NCI-H2171 (cell line): ENCODE results near the gene ZIC5.

Source experiments
- DNase-seq: peaks from one replicate; lab custom pipeline; 2025; lab: John Stamatoyannopoulos, UW

The ZIC5 gene

DNA sequence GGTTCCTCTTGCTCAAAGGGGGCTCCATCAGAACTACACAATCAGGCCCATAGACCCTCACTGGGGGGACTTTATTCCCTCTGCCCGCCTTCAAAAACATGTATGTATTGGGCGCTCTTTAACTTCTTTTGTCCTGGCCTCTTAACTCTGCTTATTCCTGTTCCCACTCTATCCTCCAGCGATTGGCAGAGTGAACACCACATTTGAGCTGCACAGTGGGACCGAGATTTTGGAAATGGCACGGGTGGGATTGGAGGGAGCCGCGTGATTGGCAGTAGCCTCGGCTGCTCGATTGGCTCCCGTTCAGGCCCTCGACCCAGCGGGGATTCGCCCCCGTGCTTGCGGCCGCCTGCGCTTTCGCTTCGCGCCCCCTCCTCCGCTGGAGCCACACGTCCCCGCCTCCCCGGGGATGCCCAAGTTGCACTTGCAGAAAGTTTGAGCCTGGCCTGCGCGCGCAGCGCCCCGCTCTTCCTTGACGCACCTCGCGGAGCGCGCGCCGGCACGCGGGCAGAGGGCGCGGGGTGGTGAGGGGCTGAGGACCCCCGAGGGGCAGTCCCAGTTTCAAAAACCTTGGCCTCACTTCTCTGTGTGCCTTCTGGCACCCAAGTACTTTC, at the start of gene ZIC5:
Gene ZIC5 (minus strand): TSS at position 192 of the 614 bp plus-strand sequence. CDS start 164 bp downstream, at position 28.
- no peak for DNase-seq

DNA sequence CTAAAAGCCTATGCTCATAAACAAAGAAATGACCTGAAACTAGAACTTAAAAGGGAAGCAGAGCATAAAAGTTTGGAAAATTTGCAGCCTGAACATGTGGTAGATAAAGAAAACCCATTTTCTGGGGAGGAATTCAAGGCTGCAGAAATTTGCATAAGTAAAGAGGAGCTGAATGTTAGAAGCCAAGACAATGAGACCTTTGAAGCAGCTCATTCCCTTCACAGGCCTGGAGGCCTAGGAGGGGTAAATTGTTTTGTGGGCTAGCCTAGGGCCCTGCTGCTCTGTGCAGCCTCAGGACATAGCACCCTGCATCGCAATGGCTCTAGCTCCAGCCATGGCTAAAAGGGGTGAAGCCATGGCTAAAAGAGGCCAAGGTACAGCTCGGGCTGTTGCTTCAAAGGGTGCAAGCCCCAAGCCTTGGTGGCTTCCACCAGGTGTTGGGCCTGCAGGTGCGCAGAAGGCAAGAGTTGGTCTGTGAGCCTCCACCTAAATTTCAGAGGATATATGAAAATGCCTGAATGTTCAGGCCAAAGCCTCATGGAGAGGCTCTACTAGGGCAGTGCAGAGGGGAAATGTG, 48.3 kb upstream of the ZIC5 start:
- no peak for DNase-seq

DNA sequence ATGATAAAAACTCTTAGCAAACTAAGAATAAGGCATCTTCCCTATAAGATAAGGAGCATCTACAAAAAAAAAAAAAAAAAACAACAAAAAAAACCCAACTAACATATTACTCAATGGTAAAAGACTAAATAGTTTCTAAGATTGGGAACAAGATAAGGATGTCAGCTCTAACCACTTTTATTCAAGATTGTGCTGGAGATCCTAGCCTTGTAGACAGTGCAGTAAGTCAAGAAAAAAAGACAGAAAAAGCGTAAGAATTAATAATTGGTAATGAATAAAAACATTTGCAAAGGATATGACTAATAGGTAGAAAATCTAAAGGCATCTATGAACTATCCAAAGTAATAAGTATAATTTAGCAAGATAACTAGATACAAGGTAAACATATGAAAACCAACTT, 43.1 kb upstream of the ZIC5 start:
- DNase-seq, result no peak

DNA sequence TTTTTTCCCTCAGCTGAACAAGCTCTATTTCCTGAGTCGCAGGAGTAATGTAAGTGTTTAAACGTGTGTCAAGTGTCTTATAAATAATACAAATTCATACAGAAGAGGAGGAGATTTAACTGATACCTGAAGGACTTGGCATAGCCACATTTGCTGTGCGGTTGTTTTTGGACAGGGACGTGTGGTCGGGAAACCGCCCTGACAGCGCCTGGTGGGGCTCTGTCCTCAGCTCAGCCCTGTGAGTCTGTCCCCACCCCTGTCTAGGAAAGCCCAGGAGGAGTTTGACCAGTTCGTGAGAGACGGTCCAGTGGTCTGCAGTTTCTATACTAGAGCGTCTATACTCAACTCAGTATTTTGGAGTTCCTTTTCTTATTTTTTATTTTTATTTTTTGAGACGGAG, 26.7 kb upstream of the ZIC5 start:
- no peak for DNase-seq

DNA sequence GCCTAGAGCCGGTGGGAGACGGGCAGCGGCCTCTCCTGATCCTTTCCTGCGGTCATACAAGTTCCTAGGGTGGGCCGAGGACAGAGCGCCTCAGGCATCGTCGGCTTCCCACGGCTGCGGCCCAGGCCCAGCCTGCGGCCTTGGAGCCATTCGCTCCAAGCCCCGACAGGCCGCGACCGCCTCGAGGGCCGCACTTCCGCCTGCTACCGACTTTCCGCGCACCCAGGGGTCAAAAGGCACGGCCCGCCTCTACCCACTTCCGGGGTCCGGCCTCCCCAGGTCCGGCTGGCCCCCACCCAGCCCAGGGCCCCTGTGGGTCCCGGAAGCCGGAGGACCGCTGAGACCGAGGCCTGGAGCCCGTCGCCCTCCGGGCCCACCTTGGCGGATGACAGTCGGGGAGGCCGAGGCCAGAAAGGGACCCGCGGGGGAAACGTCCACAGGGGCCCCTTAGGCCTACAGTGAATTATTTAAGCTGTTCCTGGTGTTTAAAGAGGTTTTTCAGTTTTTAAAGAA, 26.2 kb upstream of the ZIC5 start:
- no peak for DNase-seq

DNA sequence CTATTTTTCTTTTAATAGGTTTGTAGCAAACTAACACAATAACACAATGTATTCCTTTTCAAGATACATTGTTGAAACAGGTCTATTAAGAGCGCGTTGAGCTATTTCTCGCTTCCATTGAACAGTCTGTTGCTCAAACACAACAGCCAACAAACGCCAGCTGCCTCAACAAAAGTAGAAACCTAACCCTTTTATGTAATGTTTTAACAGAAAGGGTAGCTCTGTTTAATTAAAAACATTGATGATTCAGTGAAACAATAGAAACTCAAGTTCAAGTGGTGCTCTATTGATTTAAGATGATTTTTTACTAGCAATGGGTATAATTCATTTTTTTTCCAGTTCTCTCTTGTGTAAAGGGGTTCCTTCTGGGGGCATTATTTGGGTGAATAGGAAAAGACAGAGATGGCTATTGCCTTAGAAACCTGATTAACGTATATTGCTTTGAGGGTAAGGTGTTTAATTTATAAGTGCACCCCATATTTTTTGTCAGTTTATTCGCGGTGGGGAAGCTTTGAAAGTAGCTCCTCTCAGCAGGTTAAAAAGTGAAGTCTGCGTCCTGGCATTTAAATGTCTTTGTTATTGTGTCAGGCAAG, 24.9 kb upstream of the ZIC5 start:
- DNase-seq, result no peak

DNA sequence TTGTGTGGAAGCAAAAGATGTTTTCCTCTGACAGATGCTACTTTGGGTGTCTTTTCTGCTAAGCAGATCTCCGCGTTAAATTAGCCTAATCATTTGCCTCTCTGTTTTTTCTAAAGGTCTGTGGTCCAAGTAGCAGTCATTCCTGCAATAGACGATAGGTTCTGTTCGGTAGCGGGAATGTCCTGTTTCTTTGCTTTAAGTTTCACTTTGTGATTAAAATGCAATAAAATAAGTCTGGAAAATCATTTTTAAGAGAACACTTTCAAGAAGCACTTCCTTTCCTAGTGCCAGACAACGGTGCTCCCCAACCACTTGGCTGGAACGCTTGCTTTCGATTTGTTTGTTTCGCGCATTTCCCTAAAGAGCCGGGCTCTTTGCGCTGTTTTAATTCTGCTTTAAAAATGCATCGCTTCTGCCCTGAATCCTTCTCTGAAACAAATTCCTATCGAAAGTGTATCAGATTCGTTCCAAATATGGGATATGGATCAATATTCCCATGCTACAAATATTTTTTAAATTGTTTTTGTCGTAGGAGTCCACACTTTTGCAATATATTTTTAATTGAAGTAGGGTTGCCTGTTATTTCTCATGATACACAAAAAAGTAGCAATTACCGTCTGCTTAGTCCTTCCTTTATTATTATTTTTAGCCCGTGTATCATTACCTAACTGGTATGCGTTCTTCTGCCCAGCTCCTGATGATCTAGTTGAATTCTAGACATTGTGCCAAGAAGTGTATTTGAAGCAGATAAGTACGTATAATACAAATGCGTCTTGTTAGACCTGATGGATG, 24.2 kb upstream of the ZIC5 start:
- DNase-seq, result no peak

DNA sequence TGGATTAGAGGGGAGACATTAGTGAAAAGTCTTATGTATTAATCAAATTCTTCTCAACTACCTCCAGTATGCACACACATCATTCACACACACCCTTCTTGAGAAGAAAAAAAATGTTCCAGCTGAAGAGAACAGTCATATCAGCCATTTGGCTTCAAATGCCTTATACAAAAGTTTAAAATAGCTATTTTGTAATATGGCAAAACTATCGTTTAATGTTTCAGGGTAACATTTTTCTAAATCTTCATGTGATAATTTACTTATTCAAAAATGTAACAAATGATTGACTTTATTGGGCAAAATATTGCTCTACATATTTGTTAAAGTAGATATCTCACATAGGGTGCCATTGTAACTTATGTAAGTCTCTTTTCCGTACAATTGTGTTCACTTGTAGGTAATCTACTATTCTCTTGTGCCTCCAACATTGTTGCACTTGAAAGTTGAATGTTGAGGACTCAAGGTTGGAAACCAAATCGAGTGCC, 23.6 kb upstream of the ZIC5 start:
- no peak for DNase-seq

DNA sequence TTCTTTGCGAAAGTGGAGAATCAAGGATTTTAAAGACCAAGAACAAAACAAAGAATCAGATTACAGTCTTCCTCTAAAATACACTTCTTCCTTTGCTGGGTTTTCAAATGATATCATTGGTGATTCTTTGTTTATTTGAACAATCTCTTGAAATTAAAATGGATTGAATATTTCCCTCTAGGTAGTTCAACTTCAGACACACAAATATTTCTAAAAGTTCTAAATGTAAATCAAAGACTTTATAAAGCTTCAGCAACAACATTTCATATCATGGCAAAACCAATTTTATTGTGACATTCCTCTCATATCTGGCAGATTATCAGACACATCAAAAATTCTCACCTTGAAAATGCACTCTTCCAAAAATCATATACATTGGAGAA, 23.1 kb upstream of the ZIC5 start:
- no peak for DNase-seq

DNA sequence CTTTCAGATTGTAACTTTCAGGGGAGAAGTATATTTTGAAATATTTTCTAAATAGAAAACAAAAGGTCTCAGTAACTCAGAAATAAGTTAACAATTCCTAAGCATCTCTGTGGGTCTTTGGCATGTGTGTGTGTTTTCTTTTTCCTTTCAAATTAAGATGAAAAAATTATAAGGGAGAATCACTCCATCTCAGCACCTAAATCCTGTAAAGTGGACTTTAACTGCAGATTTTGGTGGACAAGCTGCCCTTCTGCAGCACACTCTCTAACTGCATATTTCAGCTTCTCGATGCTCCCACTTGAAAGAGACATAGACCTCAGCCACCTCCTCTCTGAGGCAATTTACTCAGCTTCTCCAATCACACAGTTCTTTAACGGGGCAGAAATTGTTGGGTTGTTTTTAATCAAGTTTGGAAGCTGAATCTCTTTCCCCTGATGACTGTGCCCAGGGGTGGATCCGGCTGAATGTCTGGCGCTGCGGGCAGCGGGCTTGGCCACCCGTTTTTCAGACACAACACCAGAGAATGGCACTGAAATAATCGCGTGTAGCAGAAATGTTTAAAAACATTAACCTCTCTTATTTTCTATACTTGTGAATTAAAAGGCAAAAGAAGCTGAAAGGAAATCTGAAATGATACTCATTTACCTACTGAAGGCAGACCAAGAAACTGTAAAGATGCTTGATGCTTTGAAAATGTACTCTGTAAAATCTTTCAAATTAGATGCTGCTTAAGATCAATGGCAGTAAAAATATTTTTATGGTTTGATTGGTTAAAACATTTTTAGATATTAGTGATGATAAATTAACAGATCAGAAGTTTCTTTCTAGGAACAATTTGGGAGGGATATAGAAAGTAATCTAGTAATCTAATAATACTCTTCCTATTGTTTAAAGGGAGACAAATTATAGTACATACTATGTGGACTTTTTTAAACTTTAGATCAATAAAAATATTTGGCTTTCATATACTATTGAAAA, 22.4 kb upstream of the ZIC5 start:
- no peak for DNase-seq

DNA sequence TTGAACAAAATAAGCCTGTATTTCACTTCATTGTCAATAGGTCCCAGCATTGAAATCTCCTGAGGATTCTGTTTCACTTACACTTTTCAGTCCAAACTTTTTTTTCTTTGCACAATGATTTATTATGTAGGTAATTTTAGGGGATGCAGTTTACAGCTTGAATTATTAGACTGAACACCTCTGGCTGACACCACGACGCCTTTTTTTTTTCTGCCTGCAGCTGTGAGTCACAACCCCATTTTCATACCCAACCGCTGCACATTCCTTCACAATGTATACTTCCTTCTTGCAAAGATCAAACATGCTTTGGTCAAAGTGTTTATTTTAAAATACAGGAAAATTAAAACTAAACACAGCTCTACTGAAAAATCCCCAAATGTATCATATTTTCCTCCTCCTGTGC, 21.4 kb upstream of the ZIC5 start:
- no peak for DNase-seq

DNA sequence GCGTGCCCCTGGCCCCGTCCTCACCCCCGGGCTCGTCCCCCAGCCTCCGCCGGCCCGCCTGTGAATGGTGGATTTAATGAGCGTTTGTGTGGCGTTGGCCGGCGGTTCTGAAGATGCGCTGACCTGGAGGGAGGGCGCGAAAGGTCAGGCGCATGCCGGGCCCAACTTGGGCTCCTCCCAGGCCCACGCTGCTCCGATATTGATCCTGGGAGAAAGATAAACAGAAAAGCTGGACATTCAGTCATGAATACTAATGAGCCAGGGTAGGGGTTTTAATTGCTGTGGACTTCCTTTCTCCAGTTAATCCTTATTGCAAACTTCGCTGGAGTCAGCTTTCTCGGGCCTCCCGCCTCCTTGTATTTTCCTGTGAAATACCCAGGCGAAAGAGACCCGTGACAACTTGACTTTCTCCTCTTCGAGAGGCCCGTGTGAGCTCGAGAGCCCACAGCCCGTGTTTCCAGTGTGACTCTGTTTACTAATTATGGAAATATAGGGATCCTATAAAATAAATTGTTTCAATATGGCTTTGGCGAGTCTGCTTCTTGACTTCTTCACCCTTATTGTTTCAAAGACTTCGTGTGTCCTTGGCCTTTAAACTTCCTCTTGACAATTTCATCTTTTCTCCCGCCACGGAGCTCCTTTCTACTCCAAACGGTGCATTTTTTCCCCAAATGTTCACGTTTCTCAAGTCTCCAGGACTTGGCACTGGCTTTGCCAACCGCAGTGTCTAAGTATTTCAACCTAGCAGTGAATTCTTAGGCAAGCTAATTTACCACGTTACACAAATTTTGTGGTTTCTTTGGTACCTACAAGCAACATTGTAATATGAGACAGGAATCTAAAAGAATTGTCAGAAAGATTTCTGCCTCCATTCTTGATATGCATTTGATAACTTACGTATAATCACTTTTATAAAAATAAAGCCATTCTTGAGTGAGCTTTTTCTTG, 20.5 kb upstream of the ZIC5 start:
- DNase-seq, result no peak

DNA sequence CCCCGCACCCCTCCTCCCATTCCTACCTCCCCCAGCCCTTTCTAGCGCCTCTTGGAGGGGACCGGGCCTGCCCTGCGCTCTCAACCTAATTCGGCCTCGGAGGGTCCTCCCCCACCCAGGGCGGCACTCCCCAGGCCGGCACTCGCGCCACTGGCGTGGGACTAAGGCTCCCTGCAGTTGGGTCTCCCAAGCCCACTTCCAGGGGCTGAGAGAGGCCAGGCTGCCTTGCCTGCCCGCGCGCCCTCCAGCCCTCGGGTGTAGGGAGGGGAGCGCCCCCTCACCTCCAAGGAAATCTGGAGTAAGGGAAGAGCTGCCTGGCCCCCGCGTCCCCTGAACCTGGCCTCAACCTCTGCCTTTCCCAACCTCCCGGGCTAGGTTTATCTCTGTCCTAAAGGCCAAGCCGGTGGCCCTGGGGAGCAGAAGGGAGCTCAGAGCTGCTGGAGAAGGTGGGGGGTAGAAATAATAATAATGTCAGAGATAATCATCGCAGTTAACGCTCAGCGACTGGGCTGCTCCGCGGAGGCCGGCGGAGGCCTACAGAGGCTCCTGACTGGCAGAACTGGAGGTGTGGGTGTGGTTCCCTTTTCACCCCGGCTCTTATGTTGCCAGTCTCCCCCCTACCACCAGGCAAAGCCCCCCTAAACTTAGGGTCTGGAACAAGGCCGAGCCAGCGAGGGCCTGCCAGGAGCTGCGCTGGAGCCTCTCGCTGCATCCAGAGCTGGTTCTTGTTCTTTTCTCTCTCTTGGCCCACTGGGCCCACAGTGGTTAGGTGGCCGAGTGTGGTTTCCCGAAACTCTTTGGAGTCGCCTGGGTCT, 19.7 kb upstream of the ZIC5 start:
- DNase-seq, result no peak

DNA sequence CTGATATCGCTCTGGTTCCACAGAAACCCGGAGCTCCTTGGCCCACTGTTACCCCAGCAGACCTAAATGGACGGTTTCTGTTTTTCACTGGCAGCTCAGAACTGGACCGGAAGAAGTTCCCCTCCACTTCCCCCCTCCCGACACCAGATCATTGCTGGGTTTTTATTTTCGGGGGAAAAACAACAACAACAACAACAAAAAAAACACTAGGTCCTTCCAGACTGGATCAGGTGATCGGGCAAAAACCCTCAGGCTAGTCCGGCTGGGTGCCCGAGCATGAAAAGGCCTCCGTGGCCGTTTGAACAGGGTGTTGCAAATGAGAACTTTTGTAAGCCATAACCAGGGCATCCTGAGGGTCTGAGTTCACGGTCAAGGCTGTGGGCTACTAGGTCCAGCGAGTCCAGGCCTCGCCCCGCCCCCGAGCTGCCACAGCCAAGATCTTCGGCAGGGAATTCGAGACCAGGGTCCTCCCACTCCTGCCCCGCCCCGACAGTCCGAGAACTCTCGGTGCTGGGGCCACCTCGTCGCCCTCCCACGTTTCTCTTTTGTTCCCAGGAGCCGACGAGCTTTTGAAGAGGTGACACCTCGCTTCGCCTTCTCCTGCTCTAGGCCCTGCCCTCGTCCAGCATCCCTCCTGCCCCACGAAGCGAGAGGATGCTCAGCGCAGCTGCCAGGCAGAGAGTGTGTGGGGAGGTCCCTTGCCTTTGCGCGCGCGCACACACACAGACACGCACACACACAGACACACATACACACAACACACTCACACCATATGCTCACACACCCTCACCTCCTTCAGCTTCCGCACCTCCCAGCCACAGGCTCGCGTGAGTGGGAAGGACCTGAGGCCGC, 18.8 kb upstream of the ZIC5 start:
- no peak for DNase-seq

DNA sequence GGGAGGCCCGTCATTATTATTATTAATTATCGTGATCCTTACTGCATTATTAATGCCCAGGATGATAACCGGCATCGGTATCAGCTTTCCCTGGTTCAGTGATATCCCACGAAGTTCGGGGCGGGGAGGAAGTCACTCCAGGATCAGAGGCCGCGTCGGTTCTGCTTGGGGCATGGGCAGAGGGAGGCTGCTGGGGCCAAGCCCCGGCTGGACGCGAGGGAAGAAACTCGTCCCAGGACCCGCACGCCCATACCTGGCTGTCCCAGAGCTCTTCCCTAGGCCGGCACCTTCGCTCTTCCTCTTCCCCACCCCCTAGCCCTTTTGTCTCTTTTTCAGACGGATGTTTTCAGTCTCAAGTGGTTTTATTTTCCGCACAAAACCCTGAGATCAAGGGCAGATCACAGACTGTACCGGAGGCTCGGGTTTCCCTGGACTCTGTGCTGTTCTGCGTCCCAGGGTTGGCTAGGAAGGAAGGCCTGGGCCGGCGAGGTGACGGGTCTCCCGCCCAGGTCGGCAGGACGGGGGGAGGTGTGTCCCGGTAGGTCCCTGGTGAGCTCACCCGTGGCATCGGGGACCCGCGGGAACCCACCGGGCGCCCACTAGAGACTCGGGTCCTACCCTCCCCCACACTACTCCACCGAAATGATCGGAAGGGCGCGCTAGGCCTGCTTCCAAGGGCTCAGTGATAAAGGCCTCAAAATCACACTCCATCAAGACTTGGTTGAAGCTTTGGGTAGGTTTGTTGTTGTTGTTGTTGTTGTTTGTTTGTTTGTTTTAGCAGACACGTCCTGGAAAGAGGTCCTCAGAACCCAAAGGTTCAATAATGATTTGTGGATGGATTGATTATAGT, 17.9 kb upstream of the ZIC5 start:
- DNase-seq, result no peak

DNA sequence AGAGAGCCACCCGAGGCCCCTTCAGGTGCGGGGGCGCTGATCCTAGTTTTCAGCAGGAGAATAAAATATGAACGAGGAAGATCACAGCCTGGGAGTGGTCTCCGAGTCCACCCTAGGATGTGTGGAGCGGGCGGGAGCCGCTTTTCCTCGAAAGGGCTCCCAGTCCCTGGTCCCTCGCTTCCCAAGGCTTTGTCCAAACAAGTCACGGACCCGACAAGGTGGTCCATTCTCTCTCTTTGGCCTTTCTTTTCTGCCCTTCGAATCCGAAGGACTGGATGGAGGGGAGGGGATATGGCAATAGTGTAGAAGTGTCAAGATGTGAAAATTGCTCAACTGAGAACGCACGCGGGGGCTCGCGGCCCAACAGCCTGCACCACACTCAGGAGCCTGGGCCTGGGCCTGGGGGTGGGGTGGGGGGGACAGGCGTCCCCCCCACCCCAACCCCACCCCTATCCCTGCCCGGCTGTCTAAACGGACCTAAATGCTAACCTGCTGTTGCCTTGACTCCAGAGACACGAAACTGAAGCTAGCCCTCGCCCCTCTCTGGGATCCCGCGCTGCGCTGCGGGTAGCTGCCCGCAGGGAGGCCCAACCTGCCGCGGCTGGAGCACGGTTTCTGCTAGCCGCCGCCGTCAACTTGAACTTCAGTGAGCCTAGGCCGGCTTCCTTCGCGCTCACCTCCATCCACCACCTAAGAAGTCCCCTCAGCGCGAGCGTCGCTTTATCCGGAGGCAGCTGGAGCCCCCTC, 17.1 kb upstream of the ZIC5 start:
- DNase-seq, result no peak
